HEK293 (cell line): Measurements from ENCODE around the gene THAP12.

Experiments
- CTCF ChIA-PET: fragments of 350-600 bp; formaldehyde crosslinking; extraction: SDS; loops from one replicate; lab custom pipeline; 2021; ENCODE audit warnings: antibody characterized with exemption; lab: Yijun Ruan, JAX
- POLR2A ChIA-PET: fragments of 300-600 bp; formaldehyde crosslinking; extraction: SDS; loops from one replicate; lab custom pipeline; 2020; ENCODE audit warnings: antibody characterized with exemption, inconsistent platforms; lab: Yijun Ruan, JAX
- H3K27ac ChIP-seq: fragments of 200-500 bp; sonication (Bioruptor generic); 2 replicates; pipeline ENCODE4 v1.5.1; 2014; ENCODE audit warnings: low read depth, low read length, control low read depth, inconsistent platforms; ENCODE audit errors: extremely low read depth
- H3K36me3 ChIP-seq, 2 experiments: fragments of 200-500 bp in 1 of 2; sonication (Bioruptor generic) in 1 of 2; 1 replicate in 1 of 2; 2 replicates in 1 of 2; pipeline ENCODE4 v1.5.1; 2014 to 2017; ENCODE audit warnings: inconsistent platforms in 2 of 2, low read length in 2 of 2; ENCODE audit not compliant: control insufficient read depth in 2 of 2, insufficient read depth in 1 of 2
- H3K4me1 ChIP-seq: fragments of 200-500 bp; sonication (Bioruptor generic); 2 replicates; pipeline ENCODE4 v1.5.1; 2014; ENCODE audit warnings: mild to moderate bottlenecking, low read length, inconsistent platforms; ENCODE audit not compliant: control insufficient read depth, insufficient read depth
- H3K4me3 ChIP-seq: 2 replicates; pipeline ENCODE4 v1.5.1; 2011; ENCODE audit warnings: low read depth, mild to moderate bottlenecking, control low read depth, low read length, moderate library complexity
- H3K9me3 ChIP-seq: fragments of 200-500 bp; sonication (Bioruptor generic); 2 replicates; pipeline ENCODE4 v1.5.1; 2014; ENCODE audit warnings: low read depth, low read length, inconsistent platforms; ENCODE audit not compliant: control insufficient read depth, insufficient read depth
- ATF2 ChIP-seq: fragments of 450-650 bp; formaldehyde crosslinking; IDR thresholded peaks from 2 replicates; pipeline ENCODE4 v1.5.1; 2016; ENCODE audit warnings: missing biosample characterization, missing genetic modification characterization, low read depth
- FEZF1 ChIP-seq: fragments of 450-650 bp; formaldehyde crosslinking; IDR thresholded peaks from 2 replicates; pipeline ENCODE4 v1.5.1; 2016; ENCODE audit warnings: missing biosample characterization, missing genetic modification characterization
- GLI2 ChIP-seq: fragments of 450-650 bp; formaldehyde crosslinking; IDR thresholded peaks from 2 replicates; pipeline ENCODE4; 2017; ENCODE audit warnings: missing biosample characterization, missing genetic modification characterization, low read depth, borderline replicate concordance
- KLF16 ChIP-seq: fragments of 450-650 bp; formaldehyde crosslinking; IDR thresholded peaks from 2 replicates; pipeline ENCODE4 v1.5.1; 2017; ENCODE audit warnings: missing biosample characterization, missing genetic modification characterization
- OVOL3 ChIP-seq: fragments of 450-650 bp; formaldehyde crosslinking; IDR thresholded peaks from 2 replicates; pipeline ENCODE4 v1.5.1; 2016; ENCODE audit warnings: missing biosample characterization, missing genetic modification characterization
- PRDM10 ChIP-seq: fragments of 450-650 bp; formaldehyde crosslinking; IDR thresholded peaks from 2 replicates; pipeline ENCODE4 v1.5.1; 2016; ENCODE audit warnings: missing biosample characterization, missing genetic modification characterization
- RBAK ChIP-seq: fragments of 450-650 bp; formaldehyde crosslinking; IDR thresholded peaks from 2 replicates; pipeline ENCODE4 v1.5.1; 2016; ENCODE audit warnings: missing biosample characterization, missing genetic modification characterization
- REST ChIP-seq: fragments of 450-650 bp; formaldehyde crosslinking; IDR thresholded peaks from 2 replicates; pipeline ENCODE4 v1.5.1; 2016; ENCODE audit warnings: missing biosample characterization, missing genetic modification characterization
- SALL2 ChIP-seq: fragments of 450-650 bp; formaldehyde crosslinking; IDR thresholded peaks from 2 replicates; pipeline ENCODE4 v1.5.0; 2017; ENCODE audit warnings: missing biosample characterization, mild to moderate bottlenecking, missing genetic modification characterization, borderline replicate concordance
- SCRT1 ChIP-seq: fragments of 450-650 bp; formaldehyde crosslinking; IDR thresholded peaks from 2 replicates; pipeline ENCODE4 v1.5.1; 2016; ENCODE audit warnings: missing biosample characterization, missing genetic modification characterization, borderline replicate concordance
- SCRT2 ChIP-seq: fragments of 450-650 bp; formaldehyde crosslinking; IDR thresholded peaks from 2 replicates; pipeline ENCODE4 v1.5.1; 2016; ENCODE audit warnings: missing biosample characterization, missing genetic modification characterization
- SETDB1 ChIP-seq: IDR thresholded peaks from one replicate; pipeline ENCODE4 v1.6.1; 2017; ENCODE audit warnings: mild to moderate bottlenecking, low read length, moderate library complexity, mixed read lengths; ENCODE audit not compliant: insufficient read length
- SP2 ChIP-seq: fragments of 450-650 bp; formaldehyde crosslinking; IDR thresholded peaks from 2 replicates; pipeline ENCODE4 v1.5.1; 2016; ENCODE audit warnings: missing biosample characterization, missing genetic modification characterization
- ZBTB7A ChIP-seq: fragments of 450-650 bp; formaldehyde crosslinking; IDR thresholded peaks from 2 replicates; pipeline ENCODE4 v1.5.1; 2016; ENCODE audit warnings: low read depth, missing biosample characterization, missing genetic modification characterization
- ZBTB8A ChIP-seq: fragments of 450-650 bp; formaldehyde crosslinking; IDR thresholded peaks from 2 replicates; pipeline ENCODE4 v1.5.1; 2016; ENCODE audit warnings: missing biosample characterization, missing genetic modification characterization
- ZIC2 ChIP-seq: fragments of 450-650 bp; formaldehyde crosslinking; IDR thresholded peaks from 2 replicates; pipeline ENCODE4 v1.5.1; 2016; ENCODE audit warnings: missing biosample characterization, missing genetic modification characterization
- ZNF10 ChIP-seq: fragments of 450-650 bp; formaldehyde crosslinking; IDR thresholded peaks from 2 replicates; pipeline ENCODE4 v1.5.1; 2017; ENCODE audit warnings: missing biosample characterization, missing genetic modification characterization
- ZNF140 ChIP-seq: fragments of 450-650 bp; formaldehyde crosslinking; IDR thresholded peaks from 2 replicates; pipeline ENCODE4 v1.5.1; 2016; ENCODE audit warnings: missing biosample characterization, missing genetic modification characterization
- ZNF169 ChIP-seq: fragments of 450-650 bp; formaldehyde crosslinking; IDR thresholded peaks from 2 replicates; pipeline ENCODE4 v1.5.1; 2016; ENCODE audit warnings: missing biosample characterization, missing genetic modification characterization
- ZNF202 ChIP-seq: fragments of 450-650 bp; formaldehyde crosslinking; IDR thresholded peaks from 2 replicates; pipeline ENCODE4 v1.5.1; 2016; ENCODE audit warnings: missing biosample characterization, missing genetic modification characterization, borderline replicate concordance
- ZNF266 ChIP-seq: fragments of 450-650 bp; formaldehyde crosslinking; IDR thresholded peaks from 2 replicates; pipeline ENCODE4 v1.5.1; 2016; ENCODE audit warnings: missing biosample characterization, missing genetic modification characterization, low read depth
- ZNF292 ChIP-seq: fragments of 450-650 bp; formaldehyde crosslinking; IDR thresholded peaks from 2 replicates; pipeline ENCODE4 v1.5.1; 2016; ENCODE audit warnings: low read depth, missing biosample characterization, missing genetic modification characterization, borderline replicate concordance
- ZNF302 ChIP-seq: fragments of 450-650 bp; formaldehyde crosslinking; IDR thresholded peaks from 2 replicates; pipeline ENCODE4 v1.5.1; 2016; ENCODE audit warnings: missing biosample characterization, missing genetic modification characterization, low read depth
- ZNF404 ChIP-seq: fragments of 450-650 bp; formaldehyde crosslinking; IDR thresholded peaks from 2 replicates; pipeline ENCODE4 v1.5.1; 2017; ENCODE audit warnings: missing biosample characterization, missing genetic modification characterization
- ZNF510 ChIP-seq: fragments of 450-650 bp; formaldehyde crosslinking; IDR thresholded peaks from 2 replicates; pipeline ENCODE4 v1.5.1; 2018; ENCODE audit warnings: mild to moderate bottlenecking, missing genetic modification characterization, missing biosample characterization; ENCODE audit not compliant: insufficient replicate concordance
- ZNF610 ChIP-seq: fragments of 450-650 bp; formaldehyde crosslinking; IDR thresholded peaks from 2 replicates; pipeline ENCODE4 v1.5.1; 2016; ENCODE audit warnings: missing biosample characterization, missing genetic modification characterization, borderline replicate concordance
- ZNF623 ChIP-seq: fragments of 450-650 bp; formaldehyde crosslinking; IDR thresholded peaks from 2 replicates; pipeline ENCODE4 v1.5.1; 2016; ENCODE audit warnings: missing biosample characterization, missing genetic modification characterization
- ZNF629 ChIP-seq: fragments of 450-650 bp; formaldehyde crosslinking; IDR thresholded peaks from 2 replicates; pipeline ENCODE4 v1.5.1; 2017; ENCODE audit warnings: missing biosample characterization, missing genetic modification characterization
- ZNF660 ChIP-seq: fragments of 450-650 bp; IDR thresholded peaks from 2 replicates; pipeline ENCODE4 v1.5.1; 2018; ENCODE audit warnings: missing biosample characterization, mild to moderate bottlenecking, missing genetic modification characterization
- ZSCAN23 ChIP-seq: fragments of 450-650 bp; formaldehyde crosslinking; IDR thresholded peaks from 2 replicates; pipeline ENCODE4 v1.5.1; 2016; ENCODE audit warnings: missing biosample characterization, missing genetic modification characterization
- ZXDB ChIP-seq: fragments of 450-650 bp; formaldehyde crosslinking; IDR thresholded peaks from 2 replicates; pipeline ENCODE4 v1.5.1; 2016; ENCODE audit warnings: missing biosample characterization, missing genetic modification characterization

THAP12 gene

GRCh38 chr11:76385903-76386302 is 5.0 kb upstream of the THAP12 start (continued):
- no peak for TF ChIP-seq REST

GRCh38 chr11:76382209-76382608 is 1.3 kb upstream of the THAP12 start:
- Histone ChIP-seq H3K9me3 (no peaks in the 10 kb centered on the region), H3K27ac (no peak overlapping the region), H3K36me3 (peaks cover 0 to 4% of the 10 kb centered on the region in 2 experiments; a peak in 1 of 3 replicates), H3K4me1 (no peaks in the 10 kb centered on the region), H3K4me3 (no peak overlapping the region)
- POLR2A ChIA-PET = no interaction called here
- CTCF ChIA-PET = interaction anchor here (0.6 to 1.4 kb wide), 4 partner anchors 38 to 850 kb away, joined by 4 to 6 read pairs (median 6); no protein-coding TSS in a partner anchor
- TF ChIP-seq ZIC2 (0 out of 2 replicates have a peak, but pooled peaks have one; percentile 17), ZNF140 (tag by site-specific recombination) (no peak), OVOL3 (tag by site-specific recombination) (no peak), ZNF202 (tag by site-specific recombination) (no peak), ZBTB8A (tag by site-specific recombination) (no peak), ZNF629 (tag by site-specific recombination) (no peak), ZNF610 (no peak), PRDM10 (tag by site-specific recombination) (peak; percentile 83), ZNF292 (tag by site-specific recombination) (no peak), ZXDB (tag by site-specific recombination) (no peak), ZNF510 (tag by site-specific recombination) (no peak), SALL2 (no peak), SCRT2 (tag by site-specific recombination) (0 out of 2 replicates have a peak, but pooled peaks have one; percentile 29), ZBTB7A (tag by site-specific recombination) (no peak), FEZF1 (tag by site-specific recombination) (no peak), SP2 (tag by site-specific recombination) (no peak), ZNF623 (tag by site-specific recombination) (no peak), RBAK (tag by site-specific recombination) (no peak), ATF2 (no peak), ZNF302 (no peak), ZNF10 (tag by site-specific recombination) (no peak), SCRT1 (no peak), GLI2 (no peak), ZNF266 (tag by site-specific recombination) (no peak), ZNF660 (tag by site-specific recombination) (no peak), ZNF169 (tag by site-specific recombination) (no peak), ZNF404 (tag by site-specific recombination) (no peak), SETDB1 (no peak), KLF16 (tag by site-specific recombination) (no peak), ZSCAN23 (tag by site-specific recombination) (no peak)
